ENCODE results near the gene GPR148. TPM values are rescaled to one million over a fixed set of nuclear protein-coding genes. Genes with fewer than 3 reads are reported as not detected.

Gene GPR148
- total RNA-seq: not detected in 2 replicates

GRCh38 chr2:130728549-130729316, at the start of gene GPR148:
Gene GPR148 (plus strand): TSS chr2:130729070. CDS start chr2:130729152, 82 bp downstream.

GRCh38 chr2:130755256-130756052, 26.6 kb downstream of the GPR148 start, which contains the start of gene AMER3:
Gene AMER3 (plus strand): TSS chr2:130755540. CDS start chr2:130762073, 6,533 bp downstream.

Other genes with a start within 250 kb of the GPR148 start
- not detected in 2 replicates for gene POTEI, start 219.7 kb upstream of the GPR148 start, total RNA-seq
- not detected in 2 replicates for gene CFC1B, start 207.8 kb upstream of the GPR148 start, total RNA-seq
- not detected in 2 replicates for gene CFC1, start 129.5 kb upstream of the GPR148 start, total RNA-seq
- not detected in 2 replicates for gene POTEJ, start 117.6 kb upstream of the GPR148 start, total RNA-seq
- gene AMER3, start 26.5 kb downstream of the GPR148 start, total RNA-seq: not detected in 2 replicates
- 1.3 and 2.8 TPM in 2 replicates for gene ARHGEF4, start 107.8 kb downstream of the GPR148 start, total RNA-seq